Measurements from ENCODE around the gene KRT35. TPM values are rescaled to one million over a fixed set of nuclear protein-coding genes. Genes with fewer than 3 reads are reported as not detected.
"Not testable (repeated sequence)": the region's sequence is repeated elsewhere in the genome, so short reads cannot be mapped to it uniquely, and the experiment has no call there.

Gene KRT35
- total and polyA plus RNA-seq, 4 donors: not detected

GRCh38 chr17:41434005-41434404 is 46.9 kb downstream of the KRT35 start:
- H3K27me3 ChIP-seq (ENCODE audit: control insufficient read depth, insufficient read depth, low read length): no peaks in the 10 kb centered on the region
- H3K4me3 ChIP-seq (ENCODE audit: low read depth, low read length): no peak overlapping the region
- H3K4me1 ChIP-seq (ENCODE audit: control insufficient read depth, insufficient read depth, low read length): no peaks in the 10 kb centered on the region
- H3K36me3 ChIP-seq (ENCODE audit: control insufficient read depth, insufficient read depth, low read length): no peaks in the 10 kb centered on the region
- 20% methylated on average over 3 of the region's 4 CpGs for WGBS (ENCODE audit: insufficient coverage)
- no peak overlapping the region for H3K27ac ChIP-seq (ENCODE audit: low read depth, low read length)
- no peaks in the 10 kb centered on the region for H3K9me3 ChIP-seq (ENCODE audit: control insufficient read depth, insufficient read depth, low read length)
- DNase-seq (ENCODE audit: low read depth in 4 of 6, low spot score in 6 of 6): peak in 2 of 6 donors; percentile 5 to 30

GRCh38 chr17:41433586-41433985 is 47.4 kb downstream of the KRT35 start:
- Histone ChIP-seq H3K27me3 (ENCODE audit: control insufficient read depth, insufficient read depth, low read length) (no peaks in the 10 kb centered on the region), H3K4me1 (ENCODE audit: control insufficient read depth, insufficient read depth, low read length) (no peaks in the 10 kb centered on the region), H3K36me3 (ENCODE audit: control insufficient read depth, insufficient read depth, low read length) (no peaks in the 10 kb centered on the region), H3K4me3 (ENCODE audit: low read depth, low read length) (no peak overlapping the region), H3K9me3 (ENCODE audit: control insufficient read depth, insufficient read depth, low read length) (no peaks in the 10 kb centered on the region), H3K27ac (ENCODE audit: low read depth, low read length) (no peak overlapping the region)
- peak in 1 of 6 donors; percentile 62 for DNase-seq (ENCODE audit: low read depth in 4 of 6, low spot score in 6 of 6)
- 80% methylated on average over 1 of the region's 4 CpGs for WGBS (ENCODE audit: insufficient coverage)

- not testable (repeated sequence) for H3K4me3 ChIP-seq (ENCODE audit: low read depth, low read length); H3K4me1 ChIP-seq (ENCODE audit: control insufficient read depth, insufficient read depth, low read length); H3K9me3 ChIP-seq (ENCODE audit: control insufficient read depth, insufficient read depth, low read length); H3K27me3 ChIP-seq (ENCODE audit: control insufficient read depth, insufficient read depth, low read length); H3K36me3 ChIP-seq (ENCODE audit: control insufficient read depth, insufficient read depth, low read length); H3K27ac ChIP-seq (ENCODE audit: low read depth, low read length); DNase-seq (ENCODE audit: low read depth in 4 of 6, low spot score in 6 of 6)
- 80% methylated on average over 3 of the region's 9 CpGs for WGBS (ENCODE audit: insufficient coverage)
Measured at GRCh38 chr17:41430376-41430775, 50.6 kb downstream of the KRT35 start.

GRCh38 chr17:41429667-41430066 is 51.3 kb downstream of the KRT35 start:
- no peak for DNase-seq (ENCODE audit: low read depth in 4 of 6, low spot score in 6 of 6)
- Histone ChIP-seq H3K36me3 (ENCODE audit: control insufficient read depth, insufficient read depth, low read length) (no peaks in the 10 kb centered on the region), H3K27me3 (ENCODE audit: control insufficient read depth, insufficient read depth, low read length) (no peaks in the 10 kb centered on the region), H3K4me1 (ENCODE audit: control insufficient read depth, insufficient read depth, low read length) (no peaks in the 10 kb centered on the region), H3K9me3 (ENCODE audit: control insufficient read depth, insufficient read depth, low read length) (no peaks in the 10 kb centered on the region), H3K27ac (ENCODE audit: low read depth, low read length) (no peak overlapping the region), H3K4me3 (ENCODE audit: low read depth, low read length) (no peak overlapping the region)
- WGBS (ENCODE audit: insufficient coverage): 86% methylated on average over 6 of the region's 7 CpGs

- peak in 1 of 6 donors; percentile 12 for DNase-seq (ENCODE audit: low read depth in 4 of 6, low spot score in 6 of 6)
- Histone ChIP-seq H3K27ac (ENCODE audit: low read depth, low read length) (peak overlapping the region; percentile 57), H3K9me3 (ENCODE audit: control insufficient read depth, insufficient read depth, low read length) (no peaks in the 10 kb centered on the region), H3K27me3 (ENCODE audit: control insufficient read depth, insufficient read depth, low read length) (no peaks in the 10 kb centered on the region), H3K4me1 (ENCODE audit: control insufficient read depth, insufficient read depth, low read length) (no peaks in the 10 kb centered on the region), H3K4me3 (ENCODE audit: low read depth, low read length) (no peak overlapping the region), H3K36me3 (ENCODE audit: control insufficient read depth, insufficient read depth, low read length) (no peaks in the 10 kb centered on the region)
- WGBS (ENCODE audit: insufficient coverage): 36% methylated on average over 4 of the region's 4 CpGs
Measured at GRCh38 chr17:41428591-41429291, 52.2 kb downstream of the KRT35 start.

Small RNAs within 50 kb of the gene (small RNA-seq; reads per million reads assigned to genes)
- 1.9 reads per million, percentile 89 among the genes with 10 or more reads in this experiment for gene RNU2-32P (ENCODE audit: low replicate concordance)

Other genes starting within 250 kb of the KRT35 start
- not detected for gene KRTAP9-3, start 248.7 kb downstream of the KRT35 start, total RNA-seq
- gene KRTAP9-3, start 248.7 kb downstream of the KRT35 start, polyA plus RNA-seq (ENCODE audit: insufficient read length in 2 of 2): not detected
- gene KRTAP9-8, start 243.2 kb downstream of the KRT35 start, total RNA-seq: not detected
- gene KRTAP9-8, start 243.2 kb downstream of the KRT35 start, polyA plus RNA-seq (ENCODE audit: insufficient read length in 2 of 2): not detected
- not detected for gene KRTAP9-4, start 231.5 kb downstream of the KRT35 start, total RNA-seq
- gene KRTAP9-4, start 231.5 kb downstream of the KRT35 start, polyA plus RNA-seq (ENCODE audit: insufficient read length in 2 of 2): not detected
- not detected for gene KRTAP9-9, start 225.8 kb downstream of the KRT35 start, total RNA-seq
- not detected for gene KRTAP9-9, start 225.8 kb downstream of the KRT35 start, polyA plus RNA-seq (ENCODE audit: insufficient read length in 2 of 2)
- gene KRTAP9-6, start 215.8 kb downstream of the KRT35 start, total RNA-seq: not detected
- gene KRTAP9-6, start 215.8 kb downstream of the KRT35 start, polyA plus RNA-seq (ENCODE audit: insufficient read length in 2 of 2): under 1 TPM in 1 of 2 donors, not detected in 1; 0.17 TPM
- not detected for gene KRTAP9-7, start 205.5 kb downstream of the KRT35 start, total RNA-seq
- gene KRTAP9-7, start 205.5 kb downstream of the KRT35 start, polyA plus RNA-seq (ENCODE audit: insufficient read length in 2 of 2): not detected
- not detected for gene KRTAP29-1, start 178.3 kb downstream of the KRT35 start, total RNA-seq
- gene KRTAP29-1, start 178.3 kb downstream of the KRT35 start, polyA plus RNA-seq (ENCODE audit: insufficient read length in 2 of 2): not detected
- gene KRTAP16-1, start 171.8 kb downstream of the KRT35 start, total RNA-seq: not detected
- gene KRTAP16-1, start 171.8 kb downstream of the KRT35 start, polyA plus RNA-seq (ENCODE audit: insufficient read length in 2 of 2): not detected
- gene KRTAP17-1, start 165.4 kb downstream of the KRT35 start, total RNA-seq: not detected
- gene KRTAP17-1, start 165.4 kb downstream of the KRT35 start, polyA plus RNA-seq (ENCODE audit: insufficient read length in 2 of 2): not detected
- gene KRT33A, start 130.3 kb downstream of the KRT35 start, total RNA-seq: not detected
- gene KRT33A, start 130.3 kb downstream of the KRT35 start, polyA plus RNA-seq (ENCODE audit: insufficient read length in 2 of 2): not detected
- under 1 TPM in 1 of 2 donors, not detected in 1; 0.20 TPM for gene KRT33B, start 111.3 kb downstream of the KRT35 start, total RNA-seq
- gene KRT33B, start 111.3 kb downstream of the KRT35 start, polyA plus RNA-seq (ENCODE audit: insufficient read length in 2 of 2): under 1 TPM in 1 of 2 donors, not detected in 1; 0.44 TPM
- not detected for gene KRT34, start 98.8 kb downstream of the KRT35 start, total RNA-seq
- gene KRT34, start 98.8 kb downstream of the KRT35 start, polyA plus RNA-seq (ENCODE audit: insufficient read length in 2 of 2): not detected
- under 1 TPM in 1 of 2 donors, not detected in 1; 0.11 TPM for gene KRT31, start 83.5 kb downstream of the KRT35 start, total RNA-seq
- gene KRT31, start 83.5 kb downstream of the KRT35 start, polyA plus RNA-seq (ENCODE audit: insufficient read length in 2 of 2): under 1 TPM in 1 of 2 donors, not detected in 1; 0.15 TPM
- not detected for gene KRT37, start 56.6 kb downstream of the KRT35 start, total RNA-seq
- not detected for gene KRT37, start 56.6 kb downstream of the KRT35 start, polyA plus RNA-seq (ENCODE audit: insufficient read length in 2 of 2)
- gene KRT38, start 40.2 kb downstream of the KRT35 start, total RNA-seq: not detected
- gene KRT38, start 40.2 kb downstream of the KRT35 start, polyA plus RNA-seq (ENCODE audit: insufficient read length in 2 of 2): not detected
- gene KRT32, start 13.8 kb downstream of the KRT35 start, total RNA-seq: not detected
- not detected for gene KRT32, start 13.8 kb downstream of the KRT35 start, polyA plus RNA-seq (ENCODE audit: insufficient read length in 2 of 2)
- gene KRT36, start 8.8 kb upstream of the KRT35 start, total RNA-seq: not detected
- gene KRT36, start 8.8 kb upstream of the KRT35 start, polyA plus RNA-seq (ENCODE audit: insufficient read length in 2 of 2): not detected
- gene KRT13, start 24.5 kb upstream of the KRT35 start, total RNA-seq: under 1 TPM; 0.30 to 0.83 TPM
- not detected for gene KRT13, start 24.5 kb upstream of the KRT35 start, polyA plus RNA-seq (ENCODE audit: insufficient read length in 2 of 2)
- gene KRT15, start 37.7 kb upstream of the KRT35 start, total RNA-seq: under 1 TPM in 1 of 2 donors, not detected in 1; 0.22 TPM
- gene KRT15, start 37.7 kb upstream of the KRT35 start, polyA plus RNA-seq (ENCODE audit: insufficient read length in 2 of 2): under 1 TPM; 0.18 to 0.29 TPM
- 10 to 100 TPM in 1 of 2 donors, 1 to 10 TPM in 1; 7.1 to 61.4 TPM for gene KRT19, start 47.2 kb upstream of the KRT35 start, total RNA-seq
- gene KRT19, start 47.2 kb upstream of the KRT35 start, polyA plus RNA-seq (ENCODE audit: insufficient read length in 2 of 2): 10 to 100 TPM in 1 of 2 donors, 1 to 10 TPM in 1; 6.3 to 12.9 TPM
- not detected for gene KRT9, start 90.9 kb upstream of the KRT35 start, total RNA-seq
- under 1 TPM in 1 of 2 donors, not detected in 1; 0.11 TPM for gene KRT9, start 90.9 kb upstream of the KRT35 start, polyA plus RNA-seq (ENCODE audit: insufficient read length in 2 of 2)
- gene KRT14, start 105.7 kb upstream of the KRT35 start, total RNA-seq: 1 to 10 TPM; 1.4 to 4.9 TPM
- gene KRT14, start 105.7 kb upstream of the KRT35 start, polyA plus RNA-seq (ENCODE audit: insufficient read length in 2 of 2): under 1 TPM; 0.62 to 0.82 TPM
- gene KRT16, start 131.6 kb upstream of the KRT35 start, total RNA-seq: under 1 TPM; 0.20 to 0.61 TPM
- 1 to 10 TPM; 1.1 to 1.9 TPM for gene KRT16, start 131.6 kb upstream of the KRT35 start, polyA plus RNA-seq (ENCODE audit: insufficient read length in 2 of 2)
- gene KRT17, start 143.4 kb upstream of the KRT35 start, total RNA-seq: 1 to 10 TPM in 1 of 2 donors, under 1 TPM in 1; 0.69 to 1.5 TPM
- gene KRT17, start 143.4 kb upstream of the KRT35 start, polyA plus RNA-seq (ENCODE audit: insufficient read length in 2 of 2): under 1 TPM in 1 of 2 donors, not detected in 1; 0.66 TPM
- gene EIF1, start 207.7 kb upstream of the KRT35 start, total RNA-seq: 100 to 1,000 TPM; 179 to 244 TPM
- gene EIF1, start 207.7 kb upstream of the KRT35 start, polyA plus RNA-seq (ENCODE audit: insufficient read length in 2 of 2): 100 to 1,000 TPM; 685 to 689 TPM
- gene GAST, start 231.2 kb upstream of the KRT35 start, total RNA-seq: not detected
- gene GAST, start 231.2 kb upstream of the KRT35 start, polyA plus RNA-seq (ENCODE audit: insufficient read length in 2 of 2): under 1 TPM; 0.47 to 0.57 TPM

Measured in spinal cord (tissue), 10 donors.